Liver (tissue), 9 donors: ENCODE measurements around the gene ARHGEF10L. TPM values are rescaled to one million over a fixed set of nuclear protein-coding genes. Genes with fewer than 3 reads are reported as not detected.

Experiments used
- DNase-seq: peaks from one replicate; pipeline ENCODE4 v3.0.0-alpha.2; 2017; ENCODE audit warnings: low spot score
- H3K27ac ChIP-seq, 2 donors: one replicate each; pipeline ENCODE4 v1.7.0; 2013; ENCODE audit warnings: inconsistent platforms in 2 of 2, low read length in 2 of 2, control low read depth in 1 of 2, low read depth in 1 of 2, mild to moderate bottlenecking in 1 of 2
- H3K27me3 ChIP-seq, 4 donors: one replicate each; pipeline versions ENCODE4 v1.6.1 to v1.7.0; 2013; ENCODE audit warnings: low read length in 3 of 4, inconsistent platforms in 1 of 4, mild to moderate bottlenecking in 1 of 4, moderate library complexity in 1 of 4; ENCODE audit not compliant: control insufficient read depth in 4 of 4, insufficient read depth in 4 of 4
- H3K36me3 ChIP-seq, 4 donors: one replicate each; pipeline versions ENCODE4 v1.6.1 to v1.7.0; 2013; ENCODE audit warnings: low read length in 3 of 4, mild to moderate bottlenecking in 3 of 4, low read depth in 1 of 4, moderate library complexity in 1 of 4; ENCODE audit not compliant: control insufficient read depth in 4 of 4, insufficient read depth in 3 of 4
- H3K4me1 ChIP-seq, 4 donors: one replicate each; pipeline versions ENCODE4 v1.6.1 to v1.7.0; 2013; ENCODE audit warnings: low read length in 3 of 4, mild to moderate bottlenecking in 3 of 4, moderate library complexity in 1 of 4; ENCODE audit not compliant: control insufficient read depth in 4 of 4, insufficient read depth in 4 of 4
- H3K4me3 ChIP-seq, 3 donors: one replicate each; pipeline versions ENCODE4 v1.6.1 to v1.7.0; 2013; ENCODE audit warnings: low read length in 3 of 3, control low read depth in 1 of 3, low read depth in 1 of 3, mild to moderate bottlenecking in 1 of 3
- H3K9ac ChIP-seq, 2 donors: one replicate each; pipeline ENCODE4 v1.7.0; 2013; ENCODE audit warnings: low read length in 2 of 2, mild to moderate bottlenecking in 2 of 2, moderate library complexity in 2 of 2, control low read depth in 1 of 2, low read depth in 1 of 2
- H3K9me3 ChIP-seq, 4 donors: one replicate each; pipeline versions ENCODE4 v1.6.1 to v1.7.0; 2013; ENCODE audit warnings: low read length in 3 of 4; ENCODE audit not compliant: control insufficient read depth in 4 of 4
- ATF3 ChIP-seq: IDR thresholded peaks from 2 replicates; pipeline ENCODE4 v1.6.1; 2016; ENCODE audit warnings: antibody characterized with exemption
- CTCF ChIP-seq: fragments of 150-350 bp; IDR thresholded peaks from 2 replicates; pipeline ENCODE4 v1.5.1; 2017; ENCODE audit warnings: improper control_type of control experiment, low read depth, low read length; ENCODE audit not compliant: missing input control
- EGR1 ChIP-seq, 2 donors: IDR thresholded peaks; 2 replicates each; pipeline ENCODE4 v1.6.1; 2016 to 2018; ENCODE audit warnings: antibody characterized with exemption in 2 of 2, low read depth in 2 of 2
- FOXA1 ChIP-seq: IDR thresholded peaks from 2 replicates; pipeline ENCODE4 v1.6.1; 2016; ENCODE audit warnings: antibody characterized with exemption
- FOXA2 ChIP-seq: IDR thresholded peaks from 2 replicates; pipeline ENCODE4 v1.6.1; 2016; ENCODE audit warnings: antibody characterized with exemption
- GABPA ChIP-seq, 2 donors: IDR thresholded peaks in 1 of 2; conservative IDR thresholded peaks in 1 of 2; 2 replicates each; pipeline ENCODE4 v1.6.1; 2016; ENCODE audit warnings: antibody characterized with exemption in 2 of 2, mild to moderate bottlenecking in 1 of 2, moderate library complexity in 1 of 2
- HNF4A ChIP-seq, 2 donors: conservative IDR thresholded peaks; 2 replicates each; pipeline ENCODE4 v1.6.1; 2016; ENCODE audit warnings: antibody characterized with exemption in 2 of 2, mild to moderate bottlenecking in 2 of 2
- HNF4G ChIP-seq: IDR thresholded peaks from 2 replicates; pipeline ENCODE4 v1.6.1; 2016; ENCODE audit warnings: antibody characterized with exemption
- JUND ChIP-seq, 2 donors: IDR thresholded peaks; 2 replicates each; pipeline ENCODE4 v1.6.1; 2016; ENCODE audit warnings: antibody characterized with exemption in 2 of 2
- MAX ChIP-seq: IDR thresholded peaks from 2 replicates; pipeline ENCODE4 v1.6.1; 2016; ENCODE audit warnings: antibody characterized with exemption
- NR2F2 ChIP-seq: IDR thresholded peaks from 2 replicates; pipeline ENCODE4 v1.6.1; 2016; ENCODE audit warnings: antibody characterized with exemption
- RAD21 ChIP-seq, 2 donors: IDR thresholded peaks; 2 replicates each; pipeline ENCODE4 v1.6.1; 2016; ENCODE audit warnings: antibody characterized with exemption in 2 of 2, mild to moderate bottlenecking in 2 of 2
- REST ChIP-seq: IDR thresholded peaks from 2 replicates; pipeline ENCODE4 v1.6.1; 2016; ENCODE audit warnings: antibody characterized with exemption, mild to moderate bottlenecking
- RXRA ChIP-seq, 2 donors: IDR thresholded peaks; 2 replicates each; pipeline ENCODE4 v1.6.1; 2017 to 2018; ENCODE audit warnings: antibody characterized with exemption in 2 of 2, mild to moderate bottlenecking in 1 of 2
- SP1 ChIP-seq: IDR thresholded peaks from 2 replicates; pipeline ENCODE4 v1.6.1; 2018; ENCODE audit warnings: antibody characterized with exemption, mild to moderate bottlenecking
- TAF1 ChIP-seq: conservative IDR thresholded peaks from 2 replicates; pipeline ENCODE4 v1.6.1; 2016; ENCODE audit warnings: antibody characterized with exemption, mild to moderate bottlenecking
- YY1 ChIP-seq: IDR thresholded peaks from 2 replicates; pipeline ENCODE4 v1.6.1; 2016; ENCODE audit warnings: antibody characterized with exemption, mild to moderate bottlenecking
- ZBTB33 ChIP-seq: IDR thresholded peaks from 2 replicates; pipeline ENCODE4 v1.6.1; 2016; ENCODE audit warnings: antibody characterized with exemption
- WGBS: extraction: QIAGEN DNeasy Blood & Tissue Kit; methylation state at CpG from one replicate; pipeline ENCODE4 v1.1.7; 2013; 5-methylcytosine and 5-hydroxymethylcytosine counted together
- polyA plus RNA-seq, 2 donors: library from polyadenylated mRNA; stranded (reverse) in 1 of 2; unstranded in 1 of 2; fragments of 200-250 nt in 1 of 2; fragments of >200 nt in 1 of 2; fragmentation: Nextera tagmentation in 1 of 2; extraction: Ambion mirVana in 1 of 2; gene quantifications; one replicate each; pipeline versions ENCODE4 v1.2.1 to v1.2.3, GENCODE V29; 2013 to 2015
- total RNA-seq, 2 donors: library from RNA; depleted of rRNA; stranded (reverse); fragments of >200 nt; gene quantifications; one replicate each; pipeline ENCODE4 v1.2.3, GENCODE V29; 2014
- donor health status: healthy.
- donor health status: healthy.
- donor health status: healthy.
- donor health status: healthy.
- donor health status: healthy.

The ARHGEF10L gene
- total and polyA plus RNA-seq, 4 donors = 26.3 to 169 (median 57.5) TPM

GRCh38 chr1:17554954-17555353 is 15.5 kb downstream of the ARHGEF10L start:
- no peak overlapping the region for H3K4me3 ChIP-seq
- H3K9ac ChIP-seq = no peak overlapping the region
- no peaks in the 10 kb centered on the region for H3K27me3 ChIP-seq
- H3K36me3 ChIP-seq = no peaks in the 10 kb centered on the region
- TF ChIP-seq GABPA (IDR thresholded peaks at IDR 0.05 in 1 of 2, conservative IDR thresholded peaks at IDR 0.05 in 1 of 2) (no peak), TAF1 (no peak), YY1 (no peak), NR2F2 (no peak), REST (no peak), JUND (IDR thresholded peaks at IDR 0.05) (no peak), ATF3 (no peak), EGR1 (IDR thresholded peaks at IDR 0.05; ENCODE audit: low read depth in 2 of 2) (no peak), HNF4G (no peak), RXRA (IDR thresholded peaks at IDR 0.05) (no peak), RAD21 (IDR thresholded peaks at IDR 0.05) (no peak), SP1 (no peak), MAX (no peak), FOXA1 (no peak), HNF4A (conservative IDR thresholded peaks at IDR 0.05) (no peak), FOXA2 (no peak), ZBTB33 (no peak), CTCF (no peak)
- no peak overlapping the region for H3K27ac ChIP-seq
- H3K4me1 ChIP-seq = peaks cover 11 to 26% (median 20%) of the 10 kb centered on the region in 4 donors
- no peaks in the 10 kb centered on the region for H3K9me3 ChIP-seq
- 88% methylated on average over 2 of the region's 2 CpGs for WGBS
- DNase-seq = no peak
